Measurements from ENCODE around the gene CD74. TPM values are rescaled to one million over a fixed set of nuclear protein-coding genes. Genes with fewer than 3 reads are reported as not detected.

Gene CD74
- total RNA-seq, 1 experiment from 2014 or later: 118 TPM

Other genes starting within 250 kb of the CD74 start
- gene CDX1, start 246.1 kb downstream of the CD74 start, total RNA-seq (2014; rRNA removed; shearing (Covaris generic)): not detected in 2 replicates
- gene SLC6A7, start 222.8 kb downstream of the CD74 start, total RNA-seq (2014; rRNA removed; shearing (Covaris generic)): not detected in 2 replicates
- 0.06 and 0.31 TPM in 2 replicates for gene CAMK2A, start 123.1 kb downstream of the CD74 start, total RNA-seq (2014; rRNA removed; shearing (Covaris generic))
- gene ARSI, start 110.0 kb downstream of the CD74 start, total RNA-seq (2014; rRNA removed; shearing (Covaris generic)): 89.2 and 100 TPM in 2 replicates
- gene TCOF1, start 55.2 kb downstream of the CD74 start, total RNA-seq (2014; rRNA removed; shearing (Covaris generic)): 78.5 and 94.9 TPM in 2 replicates
- gene RPS14, start 36.8 kb upstream of the CD74 start, total RNA-seq (2014; rRNA removed; shearing (Covaris generic)): 3,973 and 5,195 TPM in 2 replicates
- gene NDST1, start 95.2 kb upstream of the CD74 start, total RNA-seq (2014; rRNA removed; shearing (Covaris generic)): 68.1 and 76.0 TPM in 2 replicates
- 2.7 and 3.6 TPM in 2 replicates for gene SYNPO, start 227.8 kb upstream of the CD74 start, total RNA-seq (2014; rRNA removed; shearing (Covaris generic))
- gene MYOZ3, start 248.3 kb upstream of the CD74 start, total RNA-seq (2014; rRNA removed; shearing (Covaris generic)): not detected in 2 replicates

Measured in G401 (cell line).